Activated CD8-positive, alpha-beta memory T cell treated with anti-CD3 and anti-CD28 coated beads, Interleukin-2, amount 50 U/mL, for 1 hour (primary cell): Measurements from ENCODE around the gene CYBA.

Experiments used
- DNase-seq: peaks from one replicate; pipeline ENCODE4 v3.0.0-alpha.2; 2020; ENCODE audit errors: extremely low read depth

Gene CYBA

DNA sequence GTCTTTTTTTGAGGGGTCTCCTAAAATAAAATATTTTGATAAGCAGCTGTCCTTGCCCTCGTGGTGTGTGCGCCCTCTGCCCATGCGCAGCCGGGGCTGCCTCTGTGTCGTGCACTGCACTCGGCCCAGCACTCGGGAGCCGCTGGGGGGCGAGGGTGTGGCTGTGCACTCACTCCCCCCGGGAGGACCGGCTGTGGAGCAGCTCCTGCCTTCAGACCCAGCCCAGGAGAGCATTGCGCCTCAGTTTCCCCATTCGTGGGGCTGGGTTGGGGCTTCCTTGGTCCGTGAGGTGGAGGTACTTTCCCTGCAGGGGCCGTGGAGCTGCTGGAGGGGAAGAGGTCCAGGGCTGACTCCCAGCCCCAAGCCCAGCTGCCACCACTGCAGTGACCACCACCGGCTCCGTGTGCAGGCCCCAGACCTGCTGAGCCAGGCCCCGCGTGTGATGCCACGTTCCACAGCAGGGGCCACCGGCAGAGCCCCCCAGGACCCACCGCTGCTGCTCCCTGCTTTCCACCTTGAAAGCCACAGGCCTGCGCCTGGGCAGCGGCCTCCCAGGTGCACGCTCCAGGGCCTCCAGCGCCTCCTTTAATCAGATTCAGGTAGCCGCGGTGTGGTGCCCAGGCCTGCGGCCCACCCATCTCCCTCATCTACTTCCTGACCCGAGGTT lies 18.8 kb downstream of the CYBA start:
- DNase-seq, result no peak

GRCh38 chr16:88631384-88631783 lies 19.5 kb downstream of the CYBA start:
- DNase-seq, result no peak

GRCh38 chr16:88630941-88631340 lies 19.9 kb downstream of the CYBA start:
- DNase-seq, result no peak

GRCh38 chr16:88630433-88630832 lies 20.4 kb downstream of the CYBA start:
- no peak for DNase-seq

DNA sequence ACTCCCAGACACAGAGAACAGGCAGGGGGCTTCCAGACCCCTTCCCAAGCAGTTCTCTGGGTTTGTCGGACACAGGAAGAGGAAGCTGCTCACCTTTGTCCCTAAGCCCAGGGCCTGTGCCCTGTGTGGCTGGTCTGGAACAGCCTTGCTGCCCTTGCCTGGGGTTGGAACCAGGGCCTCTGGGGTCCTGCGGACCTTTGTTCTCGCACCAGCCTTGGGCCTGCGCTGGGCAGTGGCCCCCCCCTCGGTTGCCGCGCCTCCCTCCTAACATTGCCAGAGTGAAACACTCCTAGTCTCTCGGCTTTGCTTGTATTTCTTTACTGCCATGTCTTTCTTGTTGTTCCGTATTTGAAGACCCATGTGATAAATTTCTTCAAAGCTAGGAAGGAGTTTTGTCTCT lies 21.0 kb downstream of the CYBA start:
- no peak for DNase-seq

DNA sequence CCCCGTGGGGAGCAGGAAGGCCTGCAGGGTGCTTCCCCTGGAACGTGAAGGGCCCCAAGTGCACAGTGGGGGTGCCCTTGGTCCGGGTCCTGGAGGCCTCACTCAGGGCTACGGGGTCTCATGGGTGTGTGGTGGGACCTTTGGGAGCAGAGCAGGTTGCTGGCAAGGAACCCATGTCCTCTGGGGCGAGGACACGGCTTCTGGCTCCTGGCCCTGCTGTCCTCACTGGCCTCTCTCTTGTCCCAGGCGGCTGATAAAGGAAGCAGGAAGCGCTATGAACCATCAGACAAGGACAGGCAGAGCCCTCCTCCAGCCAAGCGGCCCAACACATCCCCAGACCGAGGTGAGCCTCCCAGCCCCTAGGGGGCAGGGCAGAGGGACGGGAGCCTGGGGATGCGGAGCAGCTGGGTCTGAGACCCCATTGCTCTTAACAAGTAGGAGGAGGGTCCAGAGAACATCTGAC lies 22.3 kb downstream of the CYBA start:
- DNase-seq, result no peak

GRCh38 chr16:88627531-88628411 lies 23.1 kb downstream of the CYBA start:
- DNase-seq, result no peak

DNA sequence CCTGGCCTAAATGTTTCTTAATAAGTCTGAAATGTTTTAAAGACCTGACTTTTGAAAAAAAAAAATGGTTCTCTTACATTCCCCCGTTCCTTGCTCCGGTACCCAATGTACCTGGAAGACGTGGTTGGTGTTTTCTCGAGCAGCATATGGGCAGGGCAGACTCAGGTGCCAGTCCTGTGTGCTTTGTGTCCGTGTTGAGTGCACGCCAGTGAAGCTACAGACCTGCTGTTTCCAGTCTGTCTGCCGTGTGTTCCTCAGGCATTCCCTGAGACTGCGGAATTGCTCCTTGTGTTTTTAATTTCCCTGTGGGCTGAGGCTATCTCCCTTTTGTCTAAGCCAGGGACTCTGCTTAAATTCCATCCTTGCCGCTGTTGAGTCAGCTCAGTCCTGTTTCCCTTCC lies 24.2 kb downstream of the CYBA start:
- no peak for DNase-seq

DNA sequence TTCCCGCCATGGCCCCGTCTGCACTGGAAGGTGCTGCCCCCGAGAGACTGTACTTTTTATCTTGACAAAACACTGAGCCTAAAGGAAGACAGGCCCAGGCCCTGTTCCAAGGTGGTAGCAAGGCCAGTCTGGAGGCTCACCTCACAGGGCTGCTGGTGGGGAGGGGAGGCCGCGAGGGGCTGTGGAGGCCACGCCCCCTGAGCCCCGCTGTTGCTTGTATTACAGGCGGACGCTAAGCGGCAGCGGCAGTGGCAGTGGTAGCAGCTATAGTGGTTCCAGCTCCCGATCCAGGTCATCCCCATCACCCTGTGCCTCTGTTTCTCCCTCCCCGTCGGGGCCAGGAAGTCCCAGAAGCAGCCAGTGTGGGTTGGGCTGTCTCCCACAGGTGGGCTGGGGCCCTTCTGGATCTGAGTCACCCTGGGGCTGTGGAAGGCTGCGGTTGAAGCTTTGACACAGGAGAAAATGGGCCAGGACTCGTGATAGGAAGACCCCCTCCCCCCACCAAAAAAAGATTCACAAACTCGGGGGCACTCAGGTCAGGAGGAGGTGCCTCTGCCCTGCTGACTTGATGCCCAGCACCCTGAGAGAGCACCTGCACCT lies 25.8 kb downstream of the CYBA start:
- DNase-seq, result no peak

GRCh38 chr16:88624481-88624880 lies 26.4 kb downstream of the CYBA start:
- no peak for DNase-seq

DNA sequence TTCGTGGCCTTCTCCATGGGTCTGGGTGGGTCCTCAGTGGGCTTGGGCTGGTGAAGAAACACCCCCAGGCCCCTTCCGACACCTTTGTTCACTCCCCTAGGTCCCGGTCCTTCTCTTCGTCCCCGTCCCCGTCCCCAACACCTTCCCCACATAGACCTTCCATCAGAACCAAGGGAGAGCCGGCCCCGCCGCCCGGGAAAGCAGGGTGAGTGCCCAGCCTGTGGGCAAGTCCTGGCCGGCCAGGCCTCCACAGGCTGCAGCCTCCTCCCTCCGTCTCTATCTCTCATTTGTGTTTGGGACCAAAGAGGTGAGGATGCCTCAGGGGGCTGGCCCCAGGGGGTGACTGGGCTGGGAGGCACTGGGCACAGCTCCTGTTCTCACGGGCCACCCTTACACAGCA lies 27.0 kb downstream of the CYBA start:
- no peak for DNase-seq

- DNase-seq, result no peak
Observed at GRCh38 chr16:88622866-88623265, 28.0 kb downstream of the CYBA start.

DNA sequence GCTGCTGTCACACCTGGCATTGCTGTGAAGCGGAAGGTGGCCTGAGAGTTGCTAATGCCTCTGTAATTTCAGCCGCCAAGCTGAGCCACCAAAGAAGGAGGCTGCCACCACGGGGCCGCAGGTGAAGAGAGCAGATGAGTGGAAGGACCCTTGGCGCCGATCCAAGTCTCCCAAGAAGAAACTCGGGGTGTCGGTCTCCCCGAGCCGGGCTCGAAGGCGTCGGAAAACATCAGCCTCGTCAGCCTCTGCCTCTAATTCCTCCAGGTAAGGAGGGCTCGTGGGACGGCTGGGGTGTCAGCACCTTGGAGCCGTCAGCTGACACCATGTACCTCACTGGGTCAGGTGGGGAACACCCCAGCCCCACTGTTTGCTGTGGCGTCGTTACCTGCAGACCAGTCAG lies 28.7 kb downstream of the CYBA start:
- DNase-seq, result no peak

GRCh38 chr16:88619859-88620815 lies 30.7 kb downstream of the CYBA start:
- peak; percentile 81 for DNase-seq

- DNase-seq, result no peak
Observed at GRCh38 chr16:88618956-88619667, 31.7 kb downstream of the CYBA start.

- no peak for DNase-seq
Observed at GRCh38 chr16:88618182-88618955, 32.5 kb downstream of the CYBA start.

- DNase-seq, result no peak
Observed at GRCh38 chr16:88617268-88618031, 33.4 kb downstream of the CYBA start.

DNA sequence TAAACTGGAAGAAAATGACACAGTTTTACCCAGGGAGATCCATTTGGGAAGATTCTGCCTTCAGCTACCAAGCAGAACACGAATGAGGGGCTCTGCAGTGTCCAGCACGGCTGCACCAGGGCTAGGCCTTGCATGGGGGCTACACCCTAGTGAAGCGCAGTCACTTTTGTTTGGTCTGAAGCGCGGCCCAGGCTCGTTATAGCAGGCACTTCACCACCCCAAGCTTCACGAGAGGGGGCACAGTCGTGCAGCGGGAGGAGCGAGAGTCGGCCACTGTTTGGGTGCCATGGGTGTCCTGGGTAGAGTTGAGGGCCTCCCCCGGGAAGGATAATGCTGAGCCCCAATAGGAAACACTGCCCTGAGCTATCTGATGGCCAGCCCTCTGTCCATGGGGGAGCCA lies 34.1 kb downstream of the CYBA start:
- no peak for DNase-seq

- DNase-seq, result no peak
Observed at GRCh38 chr16:88616320-88616719, 34.5 kb downstream of the CYBA start.
